AG09309 (cell line): ENCODE data around the gene VPREB1.
A peak's percentile ranks its signal among the peaks of the same experiment; 100 is the strongest.
"Not testable (repeated sequence)": the region's sequence is repeated elsewhere in the genome, so short reads cannot be mapped to it uniquely, and the experiment has no call there.

Experiments used
- DNase-seq: peaks from one replicate; pipeline ENCODE4 v3.0.0-alpha.2; 2010; ENCODE audit warnings: low read depth
- H3K4me3 ChIP-seq: 2 replicates; pipeline ENCODE4 v1.5.1; 2011; ENCODE audit warnings: mild to moderate bottlenecking, low read depth, low read length, moderate library complexity; ENCODE audit not compliant: control insufficient read depth
- CTCF ChIP-seq: IDR thresholded peaks from 2 replicates; pipeline ENCODE4 v1.5.1; 2011; ENCODE audit warnings: mild to moderate bottlenecking, low read depth, low read length, inconsistent platforms; ENCODE audit not compliant: insufficient read depth, control insufficient read depth; ENCODE audit errors: missing control alignments

The VPREB1 gene

GRCh38 chr22:22207845-22208564, 36.6 kb upstream of the VPREB1 start:
- DNase-seq = no peak
- H3K4me3 ChIP-seq = no peak overlapping the region
- peak; percentile 85 for TF ChIP-seq CTCF

GRCh38 chr22:22208652-22209051, 35.9 kb upstream of the VPREB1 start:
- no peak for DNase-seq
- no peak for TF ChIP-seq CTCF
- no peak overlapping the region for H3K4me3 ChIP-seq

- DNase-seq, H3K4me3 ChIP-seq: not testable (repeated sequence)
These were observed 35.4 kb upstream of the VPREB1 start for GRCh38 chr22:22209080-22209640.

GRCh38 chr22:22210375-22210774, 34.2 kb upstream of the VPREB1 start:
- DNase-seq = no peak
- H3K4me3 ChIP-seq = no peak overlapping the region
- no peak for TF ChIP-seq CTCF

GRCh38 chr22:22210889-22211833, 33.4 kb upstream of the VPREB1 start:
- H3K4me3 ChIP-seq = no peak overlapping the region
- no peak for TF ChIP-seq CTCF
- no peak for DNase-seq

GRCh38 chr22:22213231-22213630, 31.4 kb upstream of the VPREB1 start:
- TF ChIP-seq CTCF = no peak
- DNase-seq = no peak
- H3K4me3 ChIP-seq = no peak overlapping the region
